ENCODE results near the gene GCNT2.

DNA sequence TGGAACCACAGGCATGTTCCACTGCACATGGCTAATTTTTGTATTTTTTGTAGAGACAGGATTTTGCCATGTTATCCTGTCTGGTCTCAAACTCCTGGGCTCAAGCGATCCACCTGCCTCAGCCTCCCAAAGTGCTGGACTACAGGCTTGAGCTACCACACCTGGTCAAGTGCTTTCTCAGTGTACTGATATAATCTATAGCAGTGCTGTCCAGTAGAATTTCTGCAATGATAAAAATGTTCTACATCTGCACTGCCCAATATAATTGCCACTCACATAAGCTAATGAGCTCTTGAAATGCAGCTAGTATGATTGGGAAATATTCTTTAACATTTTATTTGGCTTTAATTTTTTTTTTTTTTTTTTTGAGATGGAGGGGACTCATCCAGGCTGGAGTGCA is 109.0 kb downstream of the GCNT2 start:
- TF ChIP-seq CEBPB (IDR thresholded peaks at IDR 0.05): no peak
- TF ChIP-seq RAD21 (IDR thresholded peaks at IDR 0.05; ENCODE audit: low read depth): no peak
- TF ChIP-seq TAF1 (IDR thresholded peaks at IDR 0.05; ENCODE audit: low read depth): no peak
- TF ChIP-seq, protein P1, sequence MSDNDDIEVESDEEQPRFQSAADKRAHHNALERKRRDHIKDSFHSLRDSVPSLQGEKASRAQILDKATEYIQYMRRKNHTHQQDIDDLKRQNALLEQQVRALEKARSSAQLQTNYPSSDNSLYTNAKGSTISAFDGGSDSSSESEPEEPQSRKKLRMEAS (IDR thresholded peaks at IDR 0.05): no peak
